Esophagus muscularis mucosa (tissue), 4 donors: ENCODE results near the gene AFF1. TPM values are rescaled to one million over a fixed set of nuclear protein-coding genes. Genes with fewer than 3 reads are reported as not detected.

Source experiments
- DNase-seq: peaks from one replicate; pipeline ENCODE4 v3.0.0-alpha.2; 2017; ENCODE audit errors: extremely low spot score
- H3K27ac ChIP-seq, 4 donors: fragments of 200-600 bp; sonication (generic); replicated peaks in 1 of 4; 1 replicate in 3 of 4; 2 replicates in 1 of 4; pipeline ENCODE4 v1.5.1; 2016 to 2019; ENCODE audit warnings: mild to moderate bottlenecking in 1 of 4
- H3K27me3 ChIP-seq, 4 donors: fragments of 200-600 bp; sonication (generic); one replicate each; pipeline versions ENCODE4 v1.5.1 to v1.6.0; 2016 to 2019
- H3K36me3 ChIP-seq, 4 donors: fragments of 200-600 bp; sonication (generic); one replicate each; pipeline ENCODE4 v1.5.1; 2016 to 2019
- H3K4me1 ChIP-seq, 4 donors: fragments of 200-600 bp; sonication (generic); one replicate each; pipeline ENCODE4 v1.5.1; 2016 to 2019
- H3K4me3 ChIP-seq, 4 donors: fragments of 200-600 bp; sonication (generic); 1 replicate in 2 of 4; 2 replicates in 2 of 4; pipeline ENCODE4 v1.5.1; 2016 to 2019; ENCODE audit warnings: mild to moderate bottlenecking in 4 of 4, moderate library complexity in 1 of 4
- H3K9me3 ChIP-seq, 4 donors: fragments of 200-600 bp; sonication (generic); 1 replicate in 3 of 4; 2 replicates in 1 of 4; pipeline ENCODE4 v1.5.1; 2016 to 2019
- CTCF ChIP-seq, 3 experiments: fragments of 200-600 bp in 2 of 3; fragments of 450-650 bp in 1 of 3; sonication (generic) in 2 of 3; IDR thresholded peaks; one replicate each; pipeline ENCODE4 v1.5.1; 2017 to 2019; ENCODE audit warnings: antibody characterized with exemption in 3 of 3, mild to moderate bottlenecking in 2 of 3, moderate library complexity in 1 of 3
- EP300 ChIP-seq: sonication (generic); formaldehyde crosslinking; IDR thresholded peaks from one replicate; pipeline ENCODE4 v1.6.1; 2017; ENCODE audit warnings: antibody characterized with exemption
- POLR2A ChIP-seq: fragments of 450-650 bp; IDR thresholded peaks from one replicate; pipeline ENCODE4 v1.6.1; 2017; ENCODE audit warnings: antibody characterized with exemption, moderate library complexity, mild to moderate bottlenecking, low read depth
- POLR2AphosphoS5 ChIP-seq, 2 donors: sonication (generic); formaldehyde crosslinking; IDR thresholded peaks; one replicate each; pipeline ENCODE4 v1.6.1; 2017; ENCODE audit warnings: antibody characterized with exemption in 2 of 2
- WGBS: methylation state at CpG from one replicate; pipeline ENCODE4 v1.1.5; 2018; 5-methylcytosine and 5-hydroxymethylcytosine counted together
- intact Hi-C: fragments of 100-400 bp; cut with DNase I; formaldehyde crosslinking; loops from one replicate; pipeline ENCODE4 v1.15.1; 2023
- total RNA-seq, 4 donors: library from RNA; depleted of rRNA; stranded (reverse); fragments of >200 nt; gene quantifications; one replicate each; pipeline versions ENCODE4 v1.1.0 to v1.2.1, GENCODE V29; 2016

AFF1 gene
- total RNA-seq, 4 donors from 2014 or later, result 53.6 to 85.2 (median 70.6) TPM

GRCh38 chr4:87053802-87054767, 119.3 kb downstream of the AFF1 start:
- intact Hi-C loops, result no loop called here
- TF ChIP-seq EP300 (no peak), POLR2AphosphoS5 (IDR thresholded peaks at IDR 0.05) (no peak), CTCF (IDR thresholded peaks at IDR 0.05) (no peak), POLR2A (no peak)
- peak overlapping the region; percentile 56 to 80 (median 72) for H3K27ac ChIP-seq
- peaks cover 92 to 96% (median 94%) of the 10 kb centered on the region in 4 donors for H3K4me1 ChIP-seq
- peak; percentile 64 for DNase-seq
- no peaks in the 10 kb centered on the region for H3K27me3 ChIP-seq
- no peaks in the 10 kb centered on the region for H3K9me3 ChIP-seq
- 48% methylated on average over 10 of the region's 10 CpGs for WGBS
- no peak overlapping the region for H3K4me3 ChIP-seq
- H3K36me3 ChIP-seq, result peaks cover 0 to 6% (median 0%) of the 10 kb centered on the region in 4 donors

- H3K4me1 ChIP-seq, result peaks cover 93 to 96% (median 95%) of the 10 kb centered on the region in 4 donors
Measured at GRCh38 chr4:87054900-87055299, 120.1 kb downstream of the AFF1 start.

GRCh38 chr4:87055311-87055710, 120.5 kb downstream of the AFF1 start:
- intact Hi-C loops, result no loop called here
- Histone ChIP-seq H3K4me1 (peaks cover 93 to 96% (median 95%) of the 10 kb centered on the region in 4 donors), H3K27ac (peak overlapping the region; percentile 56 to 80 (median 72)), H3K9me3 (no peaks in the 10 kb centered on the region), H3K4me3 (peak overlapping the region in 1 of 4 donors; percentile 15), H3K27me3 (no peaks in the 10 kb centered on the region), H3K36me3 (peaks cover 0 to 6% (median 0%) of the 10 kb centered on the region in 4 donors)
- peak; percentile 14 for TF ChIP-seq EP300
- TF ChIP-seq POLR2A, result no peak
- TF ChIP-seq POLR2AphosphoS5 (IDR thresholded peaks at IDR 0.05), result peak in 1 of 2 donors; percentile 5
- no peak for TF ChIP-seq CTCF (IDR thresholded peaks at IDR 0.05)
- DNase-seq, result peak; percentile 82
- 25% methylated on average over 2 of the region's 2 CpGs for WGBS

More at GRCh38 chr4:87054900-87055299, 120.1 kb downstream of the AFF1 start:
- H3K4me3 ChIP-seq, result peak overlapping the region in 1 of 4 donors; percentile 15
- H3K36me3 ChIP-seq, result peaks cover 0 to 6% (median 0%) of the 10 kb centered on the region in 4 donors
- H3K9me3 ChIP-seq, result no peaks in the 10 kb centered on the region
- intact Hi-C loops, result no loop called here
- H3K27me3 ChIP-seq, result no peaks in the 10 kb centered on the region
- peak; percentile 82 for DNase-seq
- H3K27ac ChIP-seq, result peak overlapping the region; percentile 56 to 80 (median 72)
- WGBS, result 42% methylated on average over 3 of the region's 3 CpGs
- TF ChIP-seq POLR2A (no peak), CTCF (IDR thresholded peaks at IDR 0.05) (no peak), EP300 (no peak), POLR2AphosphoS5 (IDR thresholded peaks at IDR 0.05) (no peak)

GRCh38 chr4:87056881-87057280, 122.1 kb downstream of the AFF1 start:
- H3K4me1 ChIP-seq, result peaks cover 87 to 94% (median 92%) of the 10 kb centered on the region in 4 donors
- H3K36me3 ChIP-seq, result peaks cover 0 to 5% (median 0%) of the 10 kb centered on the region in 4 donors
- H3K9me3 ChIP-seq, result no peaks in the 10 kb centered on the region
- no peak overlapping the region for H3K4me3 ChIP-seq
- intact Hi-C loops, result no loop called here
- TF ChIP-seq CTCF (IDR thresholded peaks at IDR 0.05) (no peak), EP300 (no peak), POLR2AphosphoS5 (IDR thresholded peaks at IDR 0.05) (no peak), POLR2A (no peak)
- H3K27me3 ChIP-seq, result no peaks in the 10 kb centered on the region
- H3K27ac ChIP-seq, result peak overlapping the region; percentile 56 to 80 (median 72)
- WGBS, result 94% methylated on average over 2 of the region's 2 CpGs
- DNase-seq, result peak; percentile 50
